Activated naive CD4-positive, alpha-beta T cell treated with anti-CD3 and anti-CD28 coated beads for 36 hours (primary cell): ENCODE measurements around the gene SVOPL. TPM values are rescaled to one million over a fixed set of nuclear protein-coding genes. Genes with fewer than 3 reads are reported as not detected.

ENCODE experiments used
- CTCF ChIA-PET: fragments of 350-600 bp; sonication (Branson Sonifier 250); formaldehyde crosslinking; loops from one replicate; lab custom pipeline; 2021; ENCODE audit warnings: antibody characterized with exemption; lab: Charles Lee
- DNase-seq: peaks from one replicate; pipeline ENCODE4 v3.0.0-alpha.2; 2020
- H3K27ac Mint-ChIP-seq: one replicate; pipeline ENCODE4 v1.8.0; 2021; ENCODE audit warnings: mild to moderate bottlenecking, mixed read lengths
- H3K27me3 Mint-ChIP-seq: one replicate; pipeline ENCODE4 v1.8.0; 2021; ENCODE audit warnings: low read depth, mixed read lengths
- H3K36me3 Mint-ChIP-seq: one replicate; pipeline ENCODE4 v1.8.0; 2021; ENCODE audit warnings: low read depth, mixed read lengths
- H3K4me1 Mint-ChIP-seq: one replicate; pipeline ENCODE4 v1.8.0; 2021; ENCODE audit warnings: low read depth, mixed read lengths
- H3K4me3 Mint-ChIP-seq: one replicate; pipeline ENCODE4 v1.8.0; 2021; ENCODE audit warnings: mild to moderate bottlenecking, moderate library complexity, mixed read lengths
- H3K9me3 Mint-ChIP-seq: one replicate; pipeline ENCODE4 v1.8.0; 2021; ENCODE audit warnings: mixed read lengths
- intact Hi-C: fragments of 100-400 bp; cut with micrococcal nuclease; formaldehyde crosslinking; loops from one replicate; pipeline ENCODE4 v1.15.1; 2023
- total RNA-seq, 2 experiments: library from RNA; stranded (reverse); gene quantifications; one replicate each; pipeline ENCODE4 v1.2.3, GENCODE V29; 2021

The SVOPL gene
- total RNA-seq, 2 experiments from 2014 or later = not detected

- CTCF ChIA-PET = interaction anchor here (0.6 to 1.4 kb wide), 2 partner anchors 9 to 84 kb away, joined by 4 to 5 read pairs; no protein-coding TSS in a partner anchor
- H3K9me3 Mint-ChIP-seq = no peaks in the 10 kb centered on the region
- DNase-seq = no peak
- H3K27me3 Mint-ChIP-seq = no peaks in the 10 kb centered on the region
- intact Hi-C loops = no loop called here
- no peaks in the 10 kb centered on the region for H3K4me1 Mint-ChIP-seq
- no peak overlapping the region for H3K4me3 Mint-ChIP-seq
- no peak overlapping the region for H3K27ac Mint-ChIP-seq
- no peaks in the 10 kb centered on the region for H3K36me3 Mint-ChIP-seq
These were observed 46.5 kb downstream of the SVOPL start for GRCh38 chr7:138654616-138655015.

GRCh38 chr7:138649506-138649905, 51.7 kb downstream of the SVOPL start:
- H3K9me3 Mint-ChIP-seq = no peaks in the 10 kb centered on the region
- CTCF ChIA-PET = no interaction called here

GRCh38 chr7:138645284-138645683, 55.9 kb downstream of the SVOPL start:
- Mint-ChIP-seq H3K4me1 (no peaks in the 10 kb centered on the region), H3K9me3 (no peaks in the 10 kb centered on the region), H3K36me3 (no peaks in the 10 kb centered on the region), H3K27me3 (no peaks in the 10 kb centered on the region), H3K27ac (no peak overlapping the region), H3K4me3 (no peak overlapping the region)
- DNase-seq = no peak
- intact Hi-C loops = no loop called here
- CTCF ChIA-PET = interaction anchor here (0.6 kb wide), 1 partner anchor 10 kb away, joined by 5 read pairs; no protein-coding TSS in a partner anchor

More at GRCh38 chr7:138649506-138649905, 51.7 kb downstream of the SVOPL start:
- no peak for DNase-seq
- Mint-ChIP-seq H3K4me1 (no peaks in the 10 kb centered on the region), H3K36me3 (no peaks in the 10 kb centered on the region), H3K27me3 (no peaks in the 10 kb centered on the region), H3K4me3 (no peak overlapping the region), H3K27ac (no peak overlapping the region)
- intact Hi-C loops = no loop called here

DNA sequence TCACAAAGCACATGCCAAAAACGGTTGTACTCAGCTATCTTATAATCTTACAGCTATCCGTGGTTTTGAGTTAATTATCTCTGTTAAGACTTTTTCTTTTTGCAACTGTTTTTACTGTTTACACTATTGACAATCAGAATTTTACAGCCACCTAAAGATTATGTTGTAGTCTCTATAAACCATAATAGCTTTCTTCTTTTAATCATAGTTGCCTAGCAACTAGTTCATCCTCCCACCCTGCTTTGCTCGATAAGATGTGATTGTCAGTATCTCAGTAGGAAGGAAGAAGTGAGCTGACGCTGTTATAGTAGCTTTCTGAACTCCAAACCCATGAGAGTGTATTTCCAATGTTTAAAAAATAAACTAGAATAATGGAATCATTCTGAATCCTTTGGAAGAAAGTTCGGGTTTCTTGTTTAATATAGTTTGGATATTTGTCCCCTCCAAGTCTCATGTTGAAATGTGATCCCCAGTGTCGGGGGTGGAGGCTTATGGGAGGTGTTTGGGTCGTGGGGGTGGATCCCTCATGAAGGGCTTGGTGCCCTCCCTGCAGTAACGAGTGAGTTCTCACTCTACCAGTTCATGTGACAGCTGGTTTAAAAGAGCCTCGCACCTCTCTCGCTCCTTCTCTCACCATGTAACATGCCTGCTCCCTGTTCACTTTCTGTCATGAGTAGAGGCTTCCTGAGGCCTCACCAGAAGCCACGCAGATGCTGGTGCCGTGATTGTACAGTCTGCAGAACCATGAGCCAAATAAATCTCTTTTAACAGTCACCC, 68.1 kb downstream of the SVOPL start:
- Mint-ChIP-seq H3K27ac (no peak overlapping the region), H3K9me3 (no peaks in the 10 kb centered on the region), H3K4me1 (peaks cover 14% of the 10 kb centered on the region), H3K27me3 (no peaks in the 10 kb centered on the region), H3K4me3 (no peak overlapping the region), H3K36me3 (no peaks in the 10 kb centered on the region)
- no peak for DNase-seq
- CTCF ChIA-PET = no interaction called here
- intact Hi-C loops = no loop called here

- CTCF ChIA-PET = interaction anchor here (0.5 kb wide), 1 partner anchor 102 kb away, joined by 5 read pairs; no protein-coding TSS in a partner anchor
- H3K9me3 Mint-ChIP-seq = no peaks in the 10 kb centered on the region
- intact Hi-C loops = no loop called here
- H3K27me3 Mint-ChIP-seq = no peaks in the 10 kb centered on the region
- H3K4me1 Mint-ChIP-seq = peaks cover 14% of the 10 kb centered on the region
- DNase-seq = no peak
- no peaks in the 10 kb centered on the region for H3K36me3 Mint-ChIP-seq
- H3K27ac Mint-ChIP-seq = no peak overlapping the region
- H3K4me3 Mint-ChIP-seq = no peak overlapping the region
These were observed 68.8 kb downstream of the SVOPL start for GRCh38 chr7:138632384-138632783.

GRCh38 chr7:138630059-138630610, 71.0 kb downstream of the SVOPL start:
- Mint-ChIP-seq H3K4me1 (peaks cover 35% of the 10 kb centered on the region), H3K36me3 (no peaks in the 10 kb centered on the region), H3K4me3 (no peak overlapping the region), H3K27me3 (no peaks in the 10 kb centered on the region), H3K27ac (no peak overlapping the region), H3K9me3 (no peaks in the 10 kb centered on the region)
- DNase-seq = peak; percentile 32
- CTCF ChIA-PET = no interaction called here
- intact Hi-C loops = no loop called here

- H3K9me3 Mint-ChIP-seq = no peaks in the 10 kb centered on the region
- intact Hi-C loops = loop anchor here (5.0 to 10.0 kb wide), 2 partner anchors 250 to 463 kb away; no protein-coding TSS in a partner anchor
- no peak for DNase-seq
- peaks cover 45% of the 10 kb centered on the region for H3K4me1 Mint-ChIP-seq
- CTCF ChIA-PET = interaction anchor here (0.7 to 4.1 kb wide), 2 partner anchors 17 to 111 kb away, joined by 3 to 14 read pairs; no protein-coding TSS in a partner anchor
- H3K36me3 Mint-ChIP-seq = no peaks in the 10 kb centered on the region
- no peak overlapping the region for H3K27ac Mint-ChIP-seq
- H3K4me3 Mint-ChIP-seq = no peak overlapping the region
- H3K27me3 Mint-ChIP-seq = no peaks in the 10 kb centered on the region
These were observed 73.8 kb downstream of the SVOPL start for GRCh38 chr7:138627361-138627760.

- Mint-ChIP-seq H3K36me3 (no peaks in the 10 kb centered on the region), H3K27ac (peak overlapping the region; percentile 46), H3K4me3 (no peak overlapping the region), H3K9me3 (no peaks in the 10 kb centered on the region), H3K4me1 (peaks cover 45% of the 10 kb centered on the region), H3K27me3 (no peaks in the 10 kb centered on the region)
- DNase-seq = no peak
- intact Hi-C loops = loop anchor here (5.0 to 10.0 kb wide), 2 partner anchors 250 to 462 kb away; no protein-coding TSS in a partner anchor
- CTCF ChIA-PET = interaction anchor here (0.7 to 4.1 kb wide), 2 partner anchors 17 to 112 kb away, joined by 3 to 14 read pairs; no protein-coding TSS in a partner anchor
These were observed 74.3 kb downstream of the SVOPL start for GRCh38 chr7:138626846-138627245.

DNA sequence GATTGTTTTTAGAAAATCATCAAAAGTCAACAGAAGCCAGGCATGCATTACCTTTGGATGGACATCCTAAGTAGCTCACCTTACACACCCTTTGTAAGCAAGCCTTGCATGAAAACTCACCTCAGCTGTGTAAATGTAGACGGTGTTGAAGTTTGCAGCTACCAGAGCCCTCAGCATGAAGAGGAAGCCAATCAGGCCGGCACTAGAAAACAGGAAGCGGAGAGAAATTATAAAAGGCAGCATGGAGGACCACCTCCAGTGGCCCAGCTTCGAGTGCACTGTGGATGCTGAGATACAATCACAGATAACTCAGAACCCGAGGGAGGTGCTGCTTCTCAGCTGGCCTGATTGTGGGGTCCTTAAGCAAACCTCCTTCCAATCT, 75.3 kb downstream of the SVOPL start:
- Mint-ChIP-seq H3K36me3 (no peaks in the 10 kb centered on the region), H3K4me1 (peaks cover 43% of the 10 kb centered on the region), H3K27me3 (no peaks in the 10 kb centered on the region), H3K27ac (peak overlapping the region; percentile 72), H3K9me3 (no peaks in the 10 kb centered on the region), H3K4me3 (no peak overlapping the region)
- CTCF ChIA-PET = interaction anchor here (1.0 to 4.1 kb wide), 2 partner anchors 113 to 615 kb away, joined by 3 to 14 read pairs; no protein-coding TSS in a partner anchor
- intact Hi-C loops = loop anchor here (1.0 to 10.0 kb wide), 5 partner anchors 18 to 461 kb away; partner anchors contain the start of gene TRIM24
- DNase-seq = peak; percentile 38

DNA sequence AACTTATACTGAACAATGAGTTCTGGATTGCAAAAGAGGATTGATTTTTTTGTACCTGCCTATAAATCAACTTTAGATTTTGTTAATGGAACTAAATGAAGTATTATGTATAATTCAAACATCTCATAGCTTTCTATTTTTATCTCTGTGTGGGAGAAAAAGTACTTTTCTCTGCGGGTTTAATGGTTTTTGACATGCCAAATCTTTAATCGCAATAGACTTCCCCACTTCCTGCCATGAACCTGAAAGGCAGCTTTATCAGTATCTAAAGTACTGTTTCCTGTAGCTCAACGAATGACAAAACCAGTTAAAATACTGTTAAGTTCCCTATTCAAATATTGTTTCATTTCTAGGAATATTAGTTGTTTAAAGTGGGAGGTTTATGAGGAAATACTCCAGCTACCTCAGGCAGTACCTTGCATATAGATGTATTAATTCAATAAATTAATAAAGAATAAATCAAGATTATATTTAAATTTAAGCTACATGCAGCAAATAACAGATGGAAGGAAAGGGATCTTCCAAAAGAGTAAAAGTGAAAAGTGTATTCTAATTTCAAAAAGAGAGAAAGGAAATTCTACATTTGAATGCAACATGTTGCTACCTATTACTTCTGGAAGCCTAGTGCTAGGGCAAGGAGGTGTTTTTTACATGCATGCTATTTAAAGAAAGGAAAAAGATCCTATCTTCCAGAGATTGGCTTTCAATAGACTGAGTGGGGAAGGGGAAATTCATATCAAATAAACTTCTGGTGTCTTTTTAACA, 75.9 kb downstream of the SVOPL start:
- Mint-ChIP-seq H3K36me3 (no peaks in the 10 kb centered on the region), H3K27me3 (no peaks in the 10 kb centered on the region), H3K27ac (peak overlapping the region; percentile 72), H3K4me3 (no peak overlapping the region), H3K9me3 (no peaks in the 10 kb centered on the region), H3K4me1 (peaks cover 40% of the 10 kb centered on the region)
- intact Hi-C loops = loop anchor here (1.0 to 10.0 kb wide), 5 partner anchors 17 to 460 kb away; partner anchors contain the start of gene TRIM24
- CTCF ChIA-PET = interaction anchor here (1.0 to 4.1 kb wide), 2 partner anchors 113 to 614 kb away, joined by 3 to 14 read pairs; no protein-coding TSS in a partner anchor
- DNase-seq = peak; percentile 17

- Mint-ChIP-seq H3K4me3 (no peak overlapping the region), H3K36me3 (no peaks in the 10 kb centered on the region), H3K27me3 (no peaks in the 10 kb centered on the region), H3K4me1 (peaks cover 31% of the 10 kb centered on the region), H3K9me3 (no peaks in the 10 kb centered on the region), H3K27ac (no peak overlapping the region)
- intact Hi-C loops = loop anchor here (10.0 kb wide), 1 partner anchor 458 kb away; no protein-coding TSS in a partner anchor
- CTCF ChIA-PET = no interaction called here
- no peak for DNase-seq
These were observed 78.3 kb downstream of the SVOPL start for GRCh38 chr7:138622841-138623240.

GRCh38 chr7:138618933-138619332, 82.2 kb downstream of the SVOPL start:
- CTCF ChIA-PET = interaction anchor here (0.5 kb wide), 1 partner anchor 17 kb away, joined by 5 read pairs; no protein-coding TSS in a partner anchor
- Mint-ChIP-seq H3K27me3 (no peaks in the 10 kb centered on the region), H3K4me1 (no peaks in the 10 kb centered on the region), H3K27ac (no peak overlapping the region), H3K4me3 (no peak overlapping the region), H3K36me3 (no peaks in the 10 kb centered on the region), H3K9me3 (no peaks in the 10 kb centered on the region)
- DNase-seq = no peak
- intact Hi-C loops = no loop called here
